Body of pancreas (tissue), 4 donors: ENCODE results near the gene TNRC18. TPM values are rescaled to one million over a fixed set of nuclear protein-coding genes. Genes with fewer than 3 reads are reported as not detected.

Source experiments
- ATAC-seq: fragments of 150-250 bp; one replicate; pipeline ENCODE4 v1.9.1; 2016
- DNase-seq, 4 donors: peaks; one replicate each; pipeline ENCODE4 v3.0.0-alpha.2; 2019
- H3K27ac ChIP-seq, 4 donors: fragments of 200-600 bp; sonication (generic); 1 replicate in 3 of 4; 2 replicates in 1 of 4; pipeline versions ENCODE4 v1.5.1 to v1.6.1; 2016 to 2019; ENCODE audit warnings: mild to moderate bottlenecking in 1 of 4, mixed read lengths in 1 of 4, moderate library complexity in 1 of 4
- H3K27me3 ChIP-seq, 2 donors: fragments of 200-600 bp; sonication (generic); one replicate each; pipeline ENCODE4 v1.6.0; 2016; ENCODE audit warnings: mild to moderate bottlenecking in 1 of 2
- H3K36me3 ChIP-seq, 2 donors: fragments of 200-600 bp; sonication (generic); replicated peaks in 1 of 2; 2 replicates each; pipeline ENCODE4 v1.5.1; 2016; ENCODE audit warnings: low read depth in 2 of 2; ENCODE audit not compliant: insufficient read depth in 1 of 2
- H3K4me1 ChIP-seq: fragments of 200-600 bp; sonication (generic); one replicate; pipeline ENCODE4 v1.6.0; 2016
- H3K4me3 ChIP-seq, 2 donors: fragments of 200-600 bp; sonication (generic); 1 replicate in 1 of 2; 2 replicates in 1 of 2; pipeline ENCODE4 v1.5.1; 2016 to 2019
- H3K9me3 ChIP-seq, 3 donors: fragments of 200-600 bp; sonication (generic); 1 replicate in 2 of 3; 2 replicates in 1 of 3; pipeline ENCODE4 v1.5.1; 2016
- POLR2A ChIP-seq, 3 donors: fragments of 450-650 bp; IDR thresholded peaks; one replicate each; pipeline ENCODE4 v1.6.1; 2016; ENCODE audit warnings: antibody characterized with exemption in 3 of 3, mild to moderate bottlenecking in 2 of 3
- WGBS, 2 donors: methylation state at CpG; one replicate each; pipeline ENCODE4 v1.1.5; 2017; 5-methylcytosine and 5-hydroxymethylcytosine counted together
- intact Hi-C: fragments of 100-400 bp; cut with DNase I; formaldehyde crosslinking; loops from one replicate; pipeline ENCODE4 v1.15.1; 2023
- total RNA-seq, 2 donors: library from RNA; depleted of rRNA; stranded (reverse); fragments of >200 nt; gene quantifications; one replicate each; pipeline ENCODE4 v1.1.0, GENCODE V29; 2016
- TF ChIP-seq, protein P1 (sequence below), 7 experiments: fragments of 450-650 bp in 4 of 7; fragments of 200-600 bp in 3 of 7; sonication (generic) in 3 of 7; IDR thresholded peaks; one replicate each; pipeline ENCODE4 v1.5.1; 2016 to 2019; ENCODE audit warnings: antibody characterized with exemption in 7 of 7

TNRC18 gene
- total RNA-seq, 2 donors from 2014 or later: 87.9 to 201 TPM

DNA sequence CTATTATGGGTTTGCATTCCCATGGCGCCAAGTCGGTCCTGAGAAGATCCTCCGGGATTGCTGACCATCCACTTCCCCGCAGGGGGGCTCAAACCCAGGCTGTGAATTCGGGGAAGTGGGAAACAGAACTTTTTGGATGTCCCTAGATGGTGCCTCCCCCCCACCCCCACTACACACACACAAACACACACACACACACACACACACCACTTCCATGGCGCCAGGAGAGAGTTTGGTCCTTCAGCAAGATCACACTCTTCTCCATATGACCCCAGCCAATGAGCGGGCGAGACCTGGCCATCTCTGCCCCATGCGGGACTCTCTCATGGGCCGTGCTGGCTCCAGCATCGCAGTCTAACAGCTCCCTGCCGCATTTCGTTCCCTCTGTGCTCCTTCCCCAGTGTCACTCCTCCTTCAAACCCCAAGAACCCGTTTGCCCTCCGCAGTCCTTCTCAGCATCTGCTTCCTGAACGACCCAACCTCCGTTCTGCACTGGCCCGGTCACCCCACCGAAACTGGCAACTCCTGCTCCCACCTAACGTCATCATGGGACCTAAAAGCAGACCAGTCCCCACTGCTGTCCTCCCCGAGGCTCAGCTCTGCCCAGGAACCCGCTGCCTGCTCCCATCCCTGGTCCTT lies 32.1 kb upstream of the TNRC18 start:
- ATAC-seq: no peak
- H3K4me3 ChIP-seq: no peak overlapping the region
- no peaks in the 10 kb centered on the region for H3K36me3 ChIP-seq
- H3K27me3 ChIP-seq: no peaks in the 10 kb centered on the region
- no peak for DNase-seq
- H3K27ac ChIP-seq: no peak overlapping the region
- H3K4me1 ChIP-seq: peaks cover 11% of the 10 kb centered on the region
- intact Hi-C loops: loop anchor here (10.0 kb wide), 1 partner anchor 211 kb away; no protein-coding TSS in a partner anchor
- TF ChIP-seq POLR2A (IDR thresholded peaks at IDR 0.05): no peak
- TF ChIP-seq, protein P1, sequence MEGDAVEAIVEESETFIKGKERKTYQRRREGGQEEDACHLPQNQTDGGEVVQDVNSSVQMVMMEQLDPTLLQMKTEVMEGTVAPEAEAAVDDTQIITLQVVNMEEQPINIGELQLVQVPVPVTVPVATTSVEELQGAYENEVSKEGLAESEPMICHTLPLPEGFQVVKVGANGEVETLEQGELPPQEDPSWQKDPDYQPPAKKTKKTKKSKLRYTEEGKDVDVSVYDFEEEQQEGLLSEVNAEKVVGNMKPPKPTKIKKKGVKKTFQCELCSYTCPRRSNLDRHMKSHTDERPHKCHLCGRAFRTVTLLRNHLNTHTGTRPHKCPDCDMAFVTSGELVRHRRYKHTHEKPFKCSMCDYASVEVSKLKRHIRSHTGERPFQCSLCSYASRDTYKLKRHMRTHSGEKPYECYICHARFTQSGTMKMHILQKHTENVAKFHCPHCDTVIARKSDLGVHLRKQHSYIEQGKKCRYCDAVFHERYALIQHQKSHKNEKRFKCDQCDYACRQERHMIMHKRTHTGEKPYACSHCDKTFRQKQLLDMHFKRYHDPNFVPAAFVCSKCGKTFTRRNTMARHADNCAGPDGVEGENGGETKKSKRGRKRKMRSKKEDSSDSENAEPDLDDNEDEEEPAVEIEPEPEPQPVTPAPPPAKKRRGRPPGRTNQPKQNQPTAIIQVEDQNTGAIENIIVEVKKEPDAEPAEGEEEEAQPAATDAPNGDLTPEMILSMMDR (IDR thresholded peaks at IDR 0.05): no peak
- H3K9me3 ChIP-seq: no peaks in the 10 kb centered on the region
- WGBS, 2 donors: 75 to 88% methylated on average over 22 of the region's 22 CpGs

DNA sequence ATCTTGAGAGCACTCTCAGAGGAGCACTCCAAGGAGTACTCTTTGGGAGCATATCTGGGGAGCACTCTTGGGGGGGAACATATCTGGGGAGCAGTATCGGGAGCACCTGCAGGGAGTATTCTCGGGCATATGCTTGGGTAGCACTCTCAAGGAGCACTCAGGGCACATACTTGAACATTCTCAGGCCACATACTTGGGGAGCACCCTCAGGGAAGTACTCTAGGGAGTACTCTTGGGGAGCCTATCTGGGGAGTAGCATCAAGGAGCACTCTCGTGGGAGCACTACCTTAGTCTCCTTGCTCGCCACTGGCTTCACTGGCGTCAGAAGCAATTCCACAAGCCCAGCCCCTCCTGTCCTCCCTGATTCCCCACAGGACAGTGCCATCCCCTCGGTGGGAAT lies 31.5 kb upstream of the TNRC18 start:
- ATAC-seq (no peak), DNase-seq (no peak)
- H3K27ac ChIP-seq: no peak overlapping the region
- no peak overlapping the region for H3K4me3 ChIP-seq
- H3K27me3 ChIP-seq: no peaks in the 10 kb centered on the region
- intact Hi-C loops: loop anchor here (10.0 kb wide), 1 partner anchor 210 kb away; no protein-coding TSS in a partner anchor
- no peaks in the 10 kb centered on the region for H3K36me3 ChIP-seq
- peaks cover 11% of the 10 kb centered on the region for H3K4me1 ChIP-seq
- no peak for TF ChIP-seq POLR2A (IDR thresholded peaks at IDR 0.05)
- TF ChIP-seq, protein P1 (IDR thresholded peaks at IDR 0.05): no peak
- no peaks in the 10 kb centered on the region for H3K9me3 ChIP-seq
- WGBS, 2 donors: 73% methylated on average over 4 to 6 of the region's 6 CpGs

DNA sequence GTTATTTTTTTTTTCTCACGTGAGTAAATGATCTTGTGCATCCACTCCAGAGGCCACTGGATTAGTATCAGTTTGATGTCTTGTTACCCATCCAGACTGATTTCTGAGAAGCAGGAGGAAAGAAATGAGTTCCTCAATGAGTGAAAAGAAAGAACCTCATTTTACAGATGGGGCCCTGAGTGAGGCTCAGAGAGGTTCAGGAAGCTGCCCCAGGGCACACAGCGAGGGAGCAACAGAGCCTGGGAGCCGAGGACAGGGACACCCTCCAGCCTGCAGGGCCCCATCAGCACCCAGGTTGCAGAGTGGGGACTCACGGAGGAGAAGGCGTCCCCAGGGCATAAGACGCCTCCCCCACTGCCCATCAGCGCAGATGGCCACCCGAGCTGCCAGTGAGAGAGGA lies 30.9 kb upstream of the TNRC18 start:
- no peak overlapping the region for H3K27ac ChIP-seq
- H3K9me3 ChIP-seq: no peaks in the 10 kb centered on the region
- no peak overlapping the region for H3K4me3 ChIP-seq
- DNase-seq (no peak), ATAC-seq (no peak)
- peaks cover 11% of the 10 kb centered on the region for H3K4me1 ChIP-seq
- TF ChIP-seq POLR2A (IDR thresholded peaks at IDR 0.05): no peak
- TF ChIP-seq, protein P1 (IDR thresholded peaks at IDR 0.05): no peak
- no peaks in the 10 kb centered on the region for H3K27me3 ChIP-seq
- intact Hi-C loops: loop anchor here (5.0 to 10.0 kb wide), 2 partner anchors 92 to 210 kb away; no protein-coding TSS in a partner anchor
- no peaks in the 10 kb centered on the region for H3K36me3 ChIP-seq
- WGBS, 2 donors: 93 to 95% methylated on average over 1 to 8 of the region's 8 CpGs

DNA sequence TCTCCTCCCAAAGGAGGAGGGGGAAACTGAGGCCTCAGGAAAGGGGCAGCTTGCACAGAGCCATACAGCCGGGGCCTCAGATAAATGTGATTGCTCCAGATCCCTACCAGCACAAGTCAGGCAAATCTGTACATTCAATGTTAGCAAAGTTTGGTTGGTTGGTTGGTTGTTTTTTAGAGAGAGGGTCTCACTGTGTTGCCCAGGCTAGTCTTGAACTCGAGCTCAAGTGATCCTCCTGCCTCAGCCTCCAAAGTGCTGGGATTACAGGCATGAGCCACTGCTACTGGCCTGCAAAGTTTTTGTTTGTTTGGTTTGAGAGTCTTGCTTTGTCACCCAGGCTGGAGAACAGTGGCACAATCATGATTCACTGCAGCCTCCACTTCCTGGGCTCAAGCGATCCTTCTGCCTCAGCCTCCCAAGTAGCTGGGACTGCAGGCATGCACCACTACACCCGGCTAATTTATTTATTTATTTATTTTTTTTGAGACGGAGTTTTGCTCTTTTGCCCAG lies 30.0 kb upstream of the TNRC18 start:
- Histone ChIP-seq H3K27ac (no peak overlapping the region), H3K4me3 (no peak overlapping the region), H3K9me3 (no peaks in the 10 kb centered on the region), H3K36me3 (no peaks in the 10 kb centered on the region), H3K27me3 (no peaks in the 10 kb centered on the region), H3K4me1 (peaks cover 11% of the 10 kb centered on the region)
- no peak for TF ChIP-seq POLR2A (IDR thresholded peaks at IDR 0.05)
- TF ChIP-seq, protein P1 (IDR thresholded peaks at IDR 0.05): no peak
- ATAC-seq: no peak
- intact Hi-C loops: loop anchor here (5.0 to 10.0 kb wide), 2 partner anchors 91 to 209 kb away; no protein-coding TSS in a partner anchor
- WGBS, 2 donors: 71 to 84% methylated on average over 5 of the region's 5 CpGs
- DNase-seq: no peak
